ENCODE data around the gene TNFRSF4. TPM values are rescaled to one million over a fixed set of nuclear protein-coding genes. Genes with fewer than 3 reads are reported as not detected.
"Not testable (repeated sequence)": the region's sequence is repeated elsewhere in the genome, so short reads cannot be mapped to it uniquely, and the experiment has no call there.

TNFRSF4 gene
- total RNA-seq, 4 donors from 2014 or later = 2.4 to 10.7 (median 5.9) TPM

DNA sequence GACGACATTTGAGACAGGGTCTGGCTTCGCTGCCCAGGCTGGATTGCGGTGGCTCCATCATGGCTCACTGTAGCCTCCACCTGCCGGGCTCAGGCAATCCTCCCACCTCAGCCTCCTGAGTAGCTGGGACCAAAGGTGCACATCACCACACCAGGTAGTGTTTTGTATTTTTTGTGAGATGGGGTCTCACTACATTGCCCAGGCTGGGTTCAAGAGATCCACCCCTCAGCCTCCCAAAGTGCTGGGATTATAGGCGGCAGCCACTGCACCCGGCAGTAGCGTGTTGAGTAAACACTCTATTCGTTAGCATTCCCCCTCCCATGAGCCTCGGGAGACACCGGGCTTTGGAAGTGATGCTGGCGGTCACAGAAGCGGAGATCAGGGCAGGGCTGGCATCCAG is 39.4 kb upstream of the TNFRSF4 start:
- no peak for ATAC-seq (ENCODE audit: low FRiP score)
- TF ChIP-seq CTCF (IDR thresholded peaks at IDR 0.05) = no peak

GRCh38 chr1:1250786-1251284 is 36.9 kb upstream of the TNFRSF4 start:
- no peak for TF ChIP-seq CTCF (IDR thresholded peaks at IDR 0.05)
- no peak for ATAC-seq (ENCODE audit: low FRiP score)
- no peak for DNase-seq (ENCODE audit: low spot score)

More for the DNA sequence above, 39.4 kb upstream of the TNFRSF4 start:
- DNase-seq (ENCODE audit: low spot score) = no peak

DNA sequence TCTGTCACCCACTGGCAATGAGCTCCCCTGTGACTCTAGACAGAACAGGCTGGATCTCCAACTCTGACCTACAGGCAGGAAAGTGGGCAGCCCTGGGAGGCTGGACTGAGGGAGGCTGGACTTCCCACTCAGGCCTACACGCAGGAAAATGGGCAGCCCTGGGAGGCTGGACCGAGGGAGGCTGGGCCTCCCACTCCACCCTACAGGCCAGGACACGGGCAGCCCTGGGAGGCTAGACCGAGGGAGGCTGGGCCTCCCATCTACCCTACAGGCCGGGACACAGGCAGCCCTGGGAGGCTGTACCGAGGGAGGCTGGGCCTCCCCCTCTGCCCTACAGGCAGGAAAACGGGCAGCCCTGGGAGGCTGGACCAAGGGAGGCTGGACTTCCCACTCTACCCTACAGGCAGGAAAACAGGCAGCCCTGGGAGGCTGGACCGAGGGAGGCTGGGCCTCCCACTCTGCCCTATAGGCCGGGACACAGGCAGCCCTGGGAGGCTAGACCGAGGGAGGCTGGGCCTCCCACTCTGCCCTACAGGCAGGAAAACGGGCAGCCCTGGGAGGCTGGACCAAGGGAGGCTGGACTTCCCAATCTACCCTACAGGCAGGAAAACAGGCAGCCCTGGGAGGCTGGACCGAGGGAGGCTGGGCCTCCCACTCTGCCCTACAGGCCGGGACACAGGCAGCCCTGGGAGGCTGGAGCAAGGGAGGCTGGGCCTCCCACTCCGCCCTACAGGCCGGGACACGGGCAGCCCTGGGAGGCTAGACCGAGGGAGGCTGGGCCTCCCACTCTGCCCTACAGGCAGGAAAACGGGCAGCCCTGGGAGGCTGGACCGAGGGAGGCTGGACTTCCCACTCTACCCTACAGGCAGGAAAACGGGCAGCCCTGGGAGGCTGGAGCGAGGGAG is 34.3 kb upstream of the TNFRSF4 start:
- not testable (repeated sequence) for ATAC-seq (ENCODE audit: low FRiP score)

GRCh38 chr1:1247341-1247913 is 33.5 kb upstream of the TNFRSF4 start:
- no peak for DNase-seq (ENCODE audit: low spot score)
- no peak for TF ChIP-seq CTCF (IDR thresholded peaks at IDR 0.05)
- ATAC-seq (ENCODE audit: low FRiP score) = no peak

More for the DNA sequence above, 34.3 kb upstream of the TNFRSF4 start:
- DNase-seq (ENCODE audit: low spot score) = not testable (repeated sequence)

DNA sequence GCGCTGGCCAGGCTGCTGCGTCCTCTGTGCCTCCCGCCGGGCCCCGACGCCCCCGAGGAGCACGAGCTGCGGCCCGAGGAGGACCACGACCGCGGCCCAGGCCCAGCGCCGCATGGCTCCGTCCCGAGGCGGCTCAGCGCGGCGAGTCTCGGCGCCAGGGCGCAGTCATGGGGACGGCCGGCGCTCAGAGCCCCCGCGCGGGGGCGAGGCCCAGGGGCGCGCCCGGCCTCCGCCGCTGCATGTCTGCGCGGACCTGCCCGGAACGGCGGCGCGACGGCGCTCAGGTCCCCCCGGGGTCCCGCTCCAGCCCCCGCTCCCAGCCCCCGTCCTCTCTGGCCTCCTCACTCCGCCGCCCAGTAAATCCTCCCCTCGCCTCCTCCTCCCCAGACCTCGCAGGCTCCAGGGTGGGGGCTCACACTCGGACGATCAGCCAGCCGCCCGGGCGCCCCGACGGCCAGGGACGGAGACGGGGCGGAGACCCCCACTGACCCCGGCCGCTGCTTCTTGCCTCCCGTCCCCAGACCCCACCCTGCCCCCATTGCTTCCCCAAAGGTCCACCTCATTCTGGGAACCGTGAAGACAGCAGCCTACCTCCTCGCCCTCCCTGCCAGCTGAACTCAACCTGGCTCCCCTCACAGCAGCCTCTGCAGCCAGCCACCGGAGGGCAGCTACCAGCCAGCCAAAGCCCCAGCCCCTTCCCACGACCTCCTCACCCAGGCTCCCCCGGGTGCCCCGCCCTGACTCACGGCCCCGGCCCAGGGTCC is 32.8 kb upstream of the TNFRSF4 start, which contains the start of gene C1QTNF12:
C1QTNF12 (minus strand) TSS at position 146 of the 764 bp plus-strand sequence; CDS start at position 114, 32 bp downstream.
- ATAC-seq (ENCODE audit: low FRiP score) = peak; percentile 41
- no peak for DNase-seq (ENCODE audit: low spot score)
- no peak for TF ChIP-seq CTCF (IDR thresholded peaks at IDR 0.05)

- no peak for TF ChIP-seq CTCF (IDR thresholded peaks at IDR 0.05)
- ATAC-seq (ENCODE audit: low FRiP score) (no peak), DNase-seq (ENCODE audit: low spot score) (no peak)
Measured at GRCh38 chr1:1245817-1246576, 32.0 kb upstream of the TNFRSF4 start.

Data from omental fat pad (tissue), 4 donors.